LNCaP clone FGC (cell line): ENCODE data around the gene TMBIM4.

Source experiments
- DNase-seq: peaks from one replicate; pipeline ENCODE4 v3.0.0-alpha.2; 2011; ENCODE audit warnings: low read depth
- H3K4me3 ChIP-seq: 2 replicates; pipeline ENCODE4 v1.5.1; 2011; ENCODE audit warnings: mild to moderate bottlenecking, low read depth, low read length, control low read depth
- CTCF ChIP-seq: IDR thresholded peaks from 2 replicates; pipeline ENCODE4 v1.5.1; 2012; ENCODE audit warnings: mild to moderate bottlenecking; ENCODE audit not compliant: control insufficient read depth, insufficient read depth; ENCODE audit errors: extremely low read depth

TMBIM4 gene

GRCh38 chr12:66140731-66141130 lies 29.1 kb downstream of the TMBIM4 start:
- DNase-seq, result no peak
- TF ChIP-seq CTCF, result no peak
- H3K4me3 ChIP-seq, result no peak overlapping the region

- no peak for DNase-seq
- no peak overlapping the region for H3K4me3 ChIP-seq
- TF ChIP-seq CTCF, result no peak
Measured at GRCh38 chr12:66139328-66139727, 30.5 kb downstream of the TMBIM4 start.

GRCh38 chr12:66137937-66138336 lies 31.9 kb downstream of the TMBIM4 start:
- no peak for DNase-seq
- TF ChIP-seq CTCF, result no peak
- no peak overlapping the region for H3K4me3 ChIP-seq

- no peak for TF ChIP-seq CTCF
- H3K4me3 ChIP-seq, result no peak overlapping the region
- DNase-seq, result no peak
Measured at GRCh38 chr12:66132408-66132807, 37.4 kb downstream of the TMBIM4 start.

GRCh38 chr12:66131067-66131688 lies 38.6 kb downstream of the TMBIM4 start:
- H3K4me3 ChIP-seq, result peak overlapping the region; percentile 100
- no peak for TF ChIP-seq CTCF
- no peak for DNase-seq

- DNase-seq, result peak; percentile 82
- H3K4me3 ChIP-seq, result peak within 1 kb of the TSS; percentile 100
- no peak for TF ChIP-seq CTCF
Measured at GRCh38 chr12:66130267-66131066, 39.3 kb downstream of the TMBIM4 start, which contains the start of gene LLPH. TSS of gene LLPH (minus strand) at chr12:66130750. CDS start at chr12:66129106, 1,644 bp downstream.
